ENCODE measurements around the gene SOX15.
"Not testable (repeated sequence)": the region's sequence is repeated elsewhere in the genome, so short reads cannot be mapped to it uniquely, and the experiment has no call there.

- TF ChIP-seq, protein P1, sequence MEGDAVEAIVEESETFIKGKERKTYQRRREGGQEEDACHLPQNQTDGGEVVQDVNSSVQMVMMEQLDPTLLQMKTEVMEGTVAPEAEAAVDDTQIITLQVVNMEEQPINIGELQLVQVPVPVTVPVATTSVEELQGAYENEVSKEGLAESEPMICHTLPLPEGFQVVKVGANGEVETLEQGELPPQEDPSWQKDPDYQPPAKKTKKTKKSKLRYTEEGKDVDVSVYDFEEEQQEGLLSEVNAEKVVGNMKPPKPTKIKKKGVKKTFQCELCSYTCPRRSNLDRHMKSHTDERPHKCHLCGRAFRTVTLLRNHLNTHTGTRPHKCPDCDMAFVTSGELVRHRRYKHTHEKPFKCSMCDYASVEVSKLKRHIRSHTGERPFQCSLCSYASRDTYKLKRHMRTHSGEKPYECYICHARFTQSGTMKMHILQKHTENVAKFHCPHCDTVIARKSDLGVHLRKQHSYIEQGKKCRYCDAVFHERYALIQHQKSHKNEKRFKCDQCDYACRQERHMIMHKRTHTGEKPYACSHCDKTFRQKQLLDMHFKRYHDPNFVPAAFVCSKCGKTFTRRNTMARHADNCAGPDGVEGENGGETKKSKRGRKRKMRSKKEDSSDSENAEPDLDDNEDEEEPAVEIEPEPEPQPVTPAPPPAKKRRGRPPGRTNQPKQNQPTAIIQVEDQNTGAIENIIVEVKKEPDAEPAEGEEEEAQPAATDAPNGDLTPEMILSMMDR (IDR thresholded peaks at IDR 0.05; ENCODE audit: low read depth, low read length, poor library complexity, severe bottlenecking) = not testable (repeated sequence)
- not testable (repeated sequence) for TF ChIP-seq EZH2phosphoT487 (IDR thresholded peaks at IDR 0.05; ENCODE audit: borderline replicate concordance, low read length)
These were observed 7.7 kb upstream of the SOX15 start for GRCh38 chr17:7597561-7597960.

All from DOHH2 (cell line).